BLaER1 treated with 17β-estradiol and CSF1 and Interleukin-3, amounts not matched to agents 10 nM and 100 nM (cell line): ENCODE data around the gene LPCAT3.

Experiments
- H3K27ac ChIP-seq, 11 experiments: shearing (Covaris generic); formaldehyde crosslinking; 2 replicates each; pipeline ENCODE4 v1.8.1; 2022
- H3K27me3 ChIP-seq, 11 experiments: shearing (Covaris generic); formaldehyde crosslinking; 2 replicates each; pipeline ENCODE4 v1.8.1; 2022
- H3K36me3 ChIP-seq, 11 experiments: shearing (Covaris generic); formaldehyde crosslinking; 2 replicates each; pipeline ENCODE4 v1.8.1; 2022
- H3K4me1 ChIP-seq, 10 experiments: shearing (Covaris generic); formaldehyde crosslinking; 2 replicates each; pipeline ENCODE4 v1.8.1; 2022
- H3K4me2 ChIP-seq, 11 experiments: shearing (Covaris generic); formaldehyde crosslinking; 2 replicates each; pipeline ENCODE4 v1.8.1; 2022
- H3K4me3 ChIP-seq, 10 experiments: shearing (Covaris generic); formaldehyde crosslinking; 2 replicates each; pipeline ENCODE4 v1.8.1; 2022
- H3K9ac ChIP-seq, 11 experiments: shearing (Covaris generic); formaldehyde crosslinking; 2 replicates each; pipeline ENCODE4 v1.8.1; 2022
- H3K9me3 ChIP-seq, 11 experiments: shearing (Covaris generic); formaldehyde crosslinking; replicated peaks in 1 of 11; 2 replicates each; pipeline ENCODE4 v1.8.1; 2022
- H4K20me1 ChIP-seq, 11 experiments: shearing (Covaris generic); formaldehyde crosslinking; 2 replicates each; pipeline ENCODE4 v1.8.1; 2022
- Cebpa-rat ChIP-seq, 11 experiments: shearing (Covaris generic); IDR thresholded peaks; 2 replicates each; pipeline ENCODE4 v1.8.1; 2022

The LPCAT3 gene

GRCh38 chr12:6956021-6956727 lies 62.1 kb downstream of the LPCAT3 start:
- Histone ChIP-seq H3K9ac (peak overlapping the region; percentile 74 to 95 (median 92); a peak in 21 of 22 replicates), H3K4me1 (peaks cover 72 to 99% (median 89%) of the 10 kb centered on the region in 10 experiments), H3K9me3 (no peaks in the 10 kb centered on the region), H3K27me3 (no peaks in the 10 kb centered on the region), H3K27ac (peak overlapping the region in 10 of 11 experiments; percentile 83 to 95 (median 93); a peak in 21 of 22 replicates), H3K4me3 (peak overlapping the region; percentile 6 to 99 (median 80); a peak in 16 of 20 replicates), H3K36me3 (peaks cover 7 to 80% (median 43%) of the 10 kb centered on the region in 11 experiments; a peak in 19 of 22 replicates), H3K4me2 (peak overlapping the region; percentile 94 to 100 (median 99)), H4K20me1 (peaks cover 0 to 80% (median 23%) of the 10 kb centered on the region in 11 experiments; a peak in 14 of 22 replicates)
- no peak for TF ChIP-seq Cebpa-rat (IDR thresholded peaks at IDR 0.05)

- H3K36me3 ChIP-seq, result peaks cover 5 to 72% (median 37%) of the 10 kb centered on the region in 11 experiments; a peak in 19 of 22 replicates
- peaks cover 0 to 72% (median 23%) of the 10 kb centered on the region in 11 experiments; a peak in 14 of 22 replicates for H4K20me1 ChIP-seq
- H3K4me1 ChIP-seq, result peaks cover 71 to 99% (median 88%) of the 10 kb centered on the region in 10 experiments
- peak overlapping the region; percentile 82 to 95 (median 93); a peak in 20 of 22 replicates for H3K27ac ChIP-seq
- H3K4me2 ChIP-seq, result peak overlapping the region; percentile 94 to 100 (median 99)
- H3K4me3 ChIP-seq, result peak overlapping the region; percentile 78 to 99 (median 86); a peak in 16 of 20 replicates
- H3K9ac ChIP-seq, result peak overlapping the region; percentile 88 to 95 (median 92)
- no peaks in the 10 kb centered on the region for H3K27me3 ChIP-seq
- TF ChIP-seq Cebpa-rat (IDR thresholded peaks at IDR 0.05), result no peak
- H3K9me3 ChIP-seq, result no peaks in the 10 kb centered on the region
Measured at GRCh38 chr12:6955108-6956020, 62.9 kb downstream of the LPCAT3 start.

- no peak for TF ChIP-seq Cebpa-rat (IDR thresholded peaks at IDR 0.05)
- Histone ChIP-seq H3K9me3 (no peaks in the 10 kb centered on the region), H3K36me3 (peaks cover 0 to 63% (median 33%) of the 10 kb centered on the region in 11 experiments; a peak in 18 of 22 replicates), H3K4me3 (peak overlapping the region; percentile 78 to 99 (median 86)), H3K4me2 (peak overlapping the region; percentile 94 to 100 (median 99)), H3K4me1 (peaks cover 71 to 99% (median 88%) of the 10 kb centered on the region in 10 experiments), H3K27ac (peak overlapping the region; percentile 82 to 95 (median 93)), H3K27me3 (no peaks in the 10 kb centered on the region), H3K9ac (peak overlapping the region; percentile 88 to 95 (median 92)), H4K20me1 (peaks cover 0 to 63% (median 23%) of the 10 kb centered on the region in 11 experiments; a peak in 13 of 22 replicates)
Measured at GRCh38 chr12:6954316-6955107, 63.8 kb downstream of the LPCAT3 start.

GRCh38 chr12:6953442-6954315 lies 64.6 kb downstream of the LPCAT3 start:
- peak overlapping the region; percentile 82 to 95 (median 93) for H3K27ac ChIP-seq
- H3K9me3 ChIP-seq, result no peaks in the 10 kb centered on the region
- no peaks in the 10 kb centered on the region for H3K27me3 ChIP-seq
- H3K4me3 ChIP-seq, result peak overlapping the region; percentile 78 to 99 (median 86)
- H3K36me3 ChIP-seq, result peaks cover 0 to 60% (median 33%) of the 10 kb centered on the region in 11 experiments; a peak in 18 of 22 replicates
- peaks cover 0 to 55% (median 19%) of the 10 kb centered on the region in 11 experiments; a peak in 13 of 22 replicates for H4K20me1 ChIP-seq
- no peak for TF ChIP-seq Cebpa-rat (IDR thresholded peaks at IDR 0.05)
- H3K4me2 ChIP-seq, result peak overlapping the region; percentile 94 to 100 (median 99)
- H3K9ac ChIP-seq, result peak overlapping the region; percentile 88 to 95 (median 92)
- H3K4me1 ChIP-seq, result peaks cover 71 to 99% (median 88%) of the 10 kb centered on the region in 10 experiments

- no peak for TF ChIP-seq Cebpa-rat (IDR thresholded peaks at IDR 0.05)
- H3K4me1 ChIP-seq, result peaks cover 69 to 97% (median 85%) of the 10 kb centered on the region in 10 experiments
- peaks cover 0 to 53% (median 25%) of the 10 kb centered on the region in 11 experiments; a peak in 17 of 22 replicates for H3K36me3 ChIP-seq
- H3K4me2 ChIP-seq, result peak overlapping the region; percentile 92 to 100 (median 99)
- H3K9ac ChIP-seq, result peak overlapping the region; percentile 88 to 95 (median 92)
- no peaks in the 10 kb centered on the region for H3K27me3 ChIP-seq
- peak overlapping the region; percentile 78 to 99 (median 86) for H3K4me3 ChIP-seq
- no peaks in the 10 kb centered on the region for H3K9me3 ChIP-seq
- peak overlapping the region; percentile 82 to 95 (median 93) for H3K27ac ChIP-seq
- H4K20me1 ChIP-seq, result peaks cover 0 to 48% (median 12%) of the 10 kb centered on the region in 11 experiments; a peak in 13 of 22 replicates
Measured at GRCh38 chr12:6952863-6953441, 65.3 kb downstream of the LPCAT3 start.

GRCh38 chr12:6952121-6952862 lies 66.0 kb downstream of the LPCAT3 start:
- Histone ChIP-seq H3K4me1 (peaks cover 66 to 97% (median 83%) of the 10 kb centered on the region in 10 experiments), H3K27me3 (no peaks in the 10 kb centered on the region), H3K4me2 (peak overlapping the region; percentile 92 to 100 (median 99)), H4K20me1 (peaks cover 0 to 41% (median 12%) of the 10 kb centered on the region in 11 experiments; a peak in 12 of 22 replicates), H3K9me3 (no peaks in the 10 kb centered on the region), H3K4me3 (peak overlapping the region; percentile 78 to 99 (median 86)), H3K27ac (peak overlapping the region; percentile 82 to 95 (median 93)), H3K9ac (peak overlapping the region; percentile 88 to 95 (median 92)), H3K36me3 (peaks cover 0 to 46% (median 21%) of the 10 kb centered on the region in 11 experiments; a peak in 17 of 22 replicates)
- no peak for TF ChIP-seq Cebpa-rat (IDR thresholded peaks at IDR 0.05)
